Measurements from ENCODE around the gene AP1S3.

The AP1S3 gene

DNA sequence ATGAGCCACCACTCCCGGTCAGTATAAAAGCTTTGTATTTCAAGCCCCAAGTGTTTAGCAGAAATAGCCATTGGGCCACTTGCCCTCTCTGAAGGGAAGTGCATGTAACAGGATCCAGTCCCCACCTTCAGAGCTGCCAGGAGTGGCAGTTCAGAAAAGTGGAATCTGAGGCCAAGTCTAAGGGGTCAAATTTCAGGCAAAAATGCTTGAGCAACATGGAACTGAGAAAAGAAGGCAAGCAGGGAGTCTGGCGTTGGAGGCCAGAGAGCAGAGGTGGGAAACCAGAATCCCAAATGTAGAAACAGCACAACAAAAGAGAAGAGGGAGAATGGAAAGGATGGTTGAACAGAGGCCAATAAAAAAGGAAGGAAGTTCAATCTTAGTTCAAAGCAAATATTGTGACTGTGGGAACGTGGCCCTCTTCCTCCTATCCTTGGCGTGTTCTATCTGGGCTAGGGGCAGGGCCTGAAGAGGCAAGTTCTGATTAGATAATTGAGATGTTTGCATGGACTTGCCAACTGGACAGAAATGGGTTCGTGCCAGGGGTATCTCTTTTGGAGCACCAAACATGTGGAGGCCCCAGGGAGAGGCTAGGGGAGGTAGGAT is 102.2 kb downstream of the AP1S3 start:
- in situ Hi-C loops (cut with HindIII; ENCODE audit: low pct_unique_long_range_greater_than_20kb, low sequenced_read_pairs) = no loop called here
- TF ChIP-seq JUND (IDR thresholded peaks at IDR 0.05; ENCODE audit: low read depth) = no peak
- no peak for DNase-seq (ENCODE audit: low read depth in 1 of 2, low spot score in 1 of 2)

DNA sequence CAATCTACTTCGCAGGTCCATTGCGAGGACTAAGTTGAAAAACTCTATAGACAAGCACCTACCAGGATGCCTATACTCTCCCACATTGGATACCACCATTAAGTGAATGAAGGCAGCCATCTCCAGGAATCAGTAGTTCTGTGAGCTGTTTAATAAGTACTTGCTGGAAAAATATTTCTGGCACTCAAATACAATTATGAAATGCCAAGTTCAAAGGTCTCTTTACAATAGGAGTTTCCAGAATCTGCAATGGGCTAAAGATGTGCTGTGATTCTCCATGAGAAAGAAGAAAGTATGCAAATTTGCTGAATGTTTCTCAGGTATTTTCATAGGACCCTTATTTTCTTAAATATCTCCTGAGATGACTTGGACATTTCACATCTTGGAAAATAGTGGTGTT is 103.0 kb downstream of the AP1S3 start:
- in situ Hi-C loops (cut with HindIII; ENCODE audit: low pct_unique_long_range_greater_than_20kb, low sequenced_read_pairs) = no loop called here
- no peak for TF ChIP-seq JUND (IDR thresholded peaks at IDR 0.05; ENCODE audit: low read depth)
- no peak for DNase-seq (ENCODE audit: low read depth in 1 of 2, low spot score in 1 of 2)

DNA sequence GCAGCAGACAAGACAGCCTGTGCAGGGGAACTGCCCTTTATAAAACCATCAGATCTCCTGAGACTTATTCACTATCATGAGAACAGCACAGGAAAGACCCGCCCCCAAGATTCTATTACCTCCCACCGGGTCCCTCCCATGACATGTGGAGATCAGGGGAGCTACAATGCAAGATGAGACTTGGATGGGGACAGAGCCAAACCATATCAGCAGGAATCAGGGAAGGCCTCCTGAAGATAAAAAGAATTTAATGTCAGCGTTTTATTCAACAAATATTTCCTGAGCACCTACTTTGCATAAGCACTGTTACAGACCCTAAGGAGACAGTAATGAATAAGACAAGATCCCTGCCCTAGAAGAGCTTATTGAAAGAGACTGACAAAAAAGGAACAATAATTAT is 105.0 kb downstream of the AP1S3 start:
- no peak for DNase-seq (ENCODE audit: low read depth in 1 of 2, low spot score in 1 of 2)
- in situ Hi-C loops (cut with HindIII; ENCODE audit: low pct_unique_long_range_greater_than_20kb, low sequenced_read_pairs) = no loop called here
- no peak for TF ChIP-seq JUND (IDR thresholded peaks at IDR 0.05; ENCODE audit: low read depth)

DNA sequence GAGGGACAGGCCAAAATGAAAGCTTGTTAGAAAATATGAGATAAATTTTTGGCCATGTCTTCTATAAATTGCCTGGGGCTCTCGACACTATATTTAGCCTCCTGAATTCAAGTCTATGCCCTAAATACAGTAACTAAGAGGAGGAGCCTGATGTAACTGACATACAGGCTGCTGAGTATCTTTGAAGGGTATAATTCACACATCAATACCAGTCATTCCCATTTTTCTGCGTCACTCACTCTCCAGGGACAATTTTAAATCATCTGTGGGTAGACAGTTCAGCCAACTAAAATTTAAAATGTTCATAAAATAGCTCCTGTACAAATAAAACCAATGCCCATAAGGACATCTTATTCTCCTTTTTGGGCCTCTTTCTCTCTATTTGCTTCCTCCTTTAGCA is 105.9 kb downstream of the AP1S3 start:
- no peak for DNase-seq (ENCODE audit: low read depth in 1 of 2, low spot score in 1 of 2)
- in situ Hi-C loops (cut with HindIII; ENCODE audit: low pct_unique_long_range_greater_than_20kb, low sequenced_read_pairs) = no loop called here
- no peak for TF ChIP-seq JUND (IDR thresholded peaks at IDR 0.05; ENCODE audit: low read depth)

DNA sequence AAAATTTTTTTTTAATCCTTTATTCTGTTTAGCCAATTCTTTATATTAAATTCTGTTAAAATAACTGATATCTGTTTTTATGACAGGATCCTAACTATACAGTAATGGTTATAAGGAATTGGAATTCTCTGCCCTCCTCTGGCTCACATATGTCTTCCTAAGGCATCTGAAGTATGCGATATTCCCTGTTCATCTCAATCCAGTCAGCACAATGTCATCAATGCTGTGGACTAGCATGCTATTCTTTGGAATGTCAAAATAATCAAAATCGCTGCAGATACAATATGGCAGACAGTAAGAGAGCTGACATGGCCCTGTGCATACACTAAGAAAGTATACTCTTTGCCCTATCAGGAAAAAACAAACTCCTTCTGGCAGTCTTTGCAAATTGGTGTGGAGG is 107.6 kb downstream of the AP1S3 start:
- DNase-seq (ENCODE audit: low read depth in 1 of 2, low spot score in 1 of 2) = no peak
- no peak for TF ChIP-seq JUND (IDR thresholded peaks at IDR 0.05; ENCODE audit: low read depth)
- in situ Hi-C loops (cut with HindIII; ENCODE audit: low pct_unique_long_range_greater_than_20kb, low sequenced_read_pairs) = no loop called here

DNA sequence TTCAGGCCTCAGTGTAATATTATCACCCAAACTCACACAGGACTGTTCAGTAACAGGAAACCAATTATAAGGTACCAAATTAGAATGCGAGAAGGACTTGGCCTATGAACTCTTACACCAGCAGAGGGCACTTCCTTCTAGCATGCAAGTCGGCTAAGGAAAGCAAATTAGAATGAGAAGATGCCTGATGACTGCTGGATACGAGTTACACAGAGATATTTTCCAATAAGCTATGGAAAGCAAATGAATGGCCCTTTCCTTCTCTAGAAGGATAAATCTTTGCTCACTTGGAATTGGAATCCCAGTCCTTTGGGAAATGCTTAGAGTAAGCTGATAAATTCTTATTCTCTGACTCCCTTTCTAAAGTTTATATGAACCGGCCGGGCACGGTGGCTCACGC is 109.8 kb downstream of the AP1S3 start:
- in situ Hi-C loops (cut with HindIII; ENCODE audit: low pct_unique_long_range_greater_than_20kb, low sequenced_read_pairs) = no loop called here
- no peak for TF ChIP-seq JUND (IDR thresholded peaks at IDR 0.05; ENCODE audit: low read depth)
- peak; percentile 34 to 73 for DNase-seq (ENCODE audit: low read depth in 1 of 2, low spot score in 1 of 2)

DNA sequence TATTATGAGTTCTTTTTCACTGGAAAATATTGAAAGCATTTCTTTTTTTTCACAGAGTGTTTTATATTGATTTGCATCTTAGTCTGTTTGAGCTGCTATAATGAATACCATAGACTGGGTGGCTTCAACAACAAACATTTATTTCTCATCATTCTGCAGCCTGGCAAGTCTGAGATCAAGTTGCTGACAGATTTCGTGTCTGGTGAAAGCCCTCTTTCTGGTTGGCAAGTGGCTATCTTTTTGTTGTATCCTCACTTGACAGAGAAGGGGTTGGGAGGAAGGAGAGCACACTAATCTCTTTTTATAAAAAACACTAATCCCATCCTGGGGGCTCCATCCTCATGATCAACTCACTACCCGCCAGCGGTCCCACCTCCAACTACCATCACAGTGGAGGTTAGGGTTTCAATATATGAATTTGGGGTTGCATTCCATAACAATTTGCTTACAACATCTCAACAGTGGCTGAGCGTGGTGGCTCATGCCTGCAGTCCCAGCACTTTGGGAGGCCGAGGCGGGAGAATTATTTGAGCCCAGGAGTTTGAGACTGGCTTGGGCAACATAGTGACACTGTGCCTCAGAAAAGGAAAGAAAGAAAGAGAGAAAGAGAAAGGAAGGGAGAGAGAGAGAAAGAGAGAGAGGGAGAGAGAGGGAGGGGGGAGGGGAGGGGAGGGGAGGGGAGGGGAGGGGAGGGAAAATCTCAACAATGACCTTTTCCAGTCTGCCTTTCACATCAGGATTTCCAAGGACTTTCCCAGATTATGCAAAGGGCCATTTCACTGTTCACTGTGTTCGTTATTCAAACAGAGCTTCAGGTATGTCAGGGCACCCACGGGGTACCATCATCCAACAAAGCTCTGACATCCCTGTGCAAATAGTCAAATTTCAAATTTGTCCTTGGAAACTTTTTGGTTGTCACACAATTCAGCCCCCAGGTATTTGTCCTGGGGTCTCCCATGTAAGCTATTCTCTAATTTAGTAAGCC is 111.1 kb downstream of the AP1S3 start:
- in situ Hi-C loops (cut with HindIII; ENCODE audit: low pct_unique_long_range_greater_than_20kb, low sequenced_read_pairs) = no loop called here
- TF ChIP-seq JUND (IDR thresholded peaks at IDR 0.05; ENCODE audit: low read depth) = no peak
- DNase-seq (ENCODE audit: low read depth in 1 of 2, low spot score in 1 of 2) = no peak

DNA sequence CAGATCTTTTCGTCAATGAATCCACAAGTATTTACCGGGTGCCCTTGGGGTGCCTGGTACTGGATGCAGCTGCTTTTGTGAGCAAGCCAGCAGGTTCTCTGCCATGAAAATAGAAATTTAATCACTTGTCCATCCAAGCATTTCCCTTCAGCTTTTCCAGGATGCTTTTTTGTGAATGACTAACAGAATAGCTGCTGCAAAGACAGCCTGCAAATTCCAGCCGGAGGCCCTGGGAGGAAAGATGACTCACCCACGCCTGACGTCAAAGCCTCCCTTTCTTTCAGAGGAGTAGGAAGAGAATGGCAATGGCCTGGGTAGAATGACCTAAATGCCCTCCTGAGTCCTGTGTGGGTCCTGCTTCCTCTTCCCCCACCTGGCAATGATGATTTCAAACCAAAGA is 111.9 kb downstream of the AP1S3 start:
- TF ChIP-seq JUND (IDR thresholded peaks at IDR 0.05; ENCODE audit: low read depth) = no peak
- in situ Hi-C loops (cut with HindIII; ENCODE audit: low pct_unique_long_range_greater_than_20kb, low sequenced_read_pairs) = no loop called here
- DNase-seq (ENCODE audit: low read depth in 1 of 2, low spot score in 1 of 2) = peak in 1 of 2 experiments; percentile 19

DNA sequence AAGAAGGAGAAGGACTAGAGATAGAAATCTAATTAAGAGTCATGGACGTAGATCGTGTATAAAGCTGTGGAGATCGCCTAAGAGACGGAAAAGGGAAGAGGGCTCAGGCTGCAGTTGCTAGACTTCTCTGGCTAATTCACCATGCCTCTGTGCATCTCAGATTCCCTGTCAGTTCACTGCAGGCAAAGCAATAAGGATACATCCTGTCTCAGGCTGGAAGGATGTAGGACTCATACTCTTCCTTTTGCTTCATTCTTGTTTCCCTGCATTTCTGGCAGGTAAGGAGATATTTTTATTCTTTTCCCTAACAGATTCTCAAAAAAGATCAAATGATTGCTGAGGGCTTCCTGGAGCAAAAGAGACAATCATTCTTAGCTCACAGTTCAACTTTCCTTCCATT is 112.5 kb downstream of the AP1S3 start:
- no peak for TF ChIP-seq JUND (IDR thresholded peaks at IDR 0.05; ENCODE audit: low read depth)
- in situ Hi-C loops (cut with HindIII; ENCODE audit: low pct_unique_long_range_greater_than_20kb, low sequenced_read_pairs) = no loop called here
- no peak for DNase-seq (ENCODE audit: low read depth in 1 of 2, low spot score in 1 of 2)

DNA sequence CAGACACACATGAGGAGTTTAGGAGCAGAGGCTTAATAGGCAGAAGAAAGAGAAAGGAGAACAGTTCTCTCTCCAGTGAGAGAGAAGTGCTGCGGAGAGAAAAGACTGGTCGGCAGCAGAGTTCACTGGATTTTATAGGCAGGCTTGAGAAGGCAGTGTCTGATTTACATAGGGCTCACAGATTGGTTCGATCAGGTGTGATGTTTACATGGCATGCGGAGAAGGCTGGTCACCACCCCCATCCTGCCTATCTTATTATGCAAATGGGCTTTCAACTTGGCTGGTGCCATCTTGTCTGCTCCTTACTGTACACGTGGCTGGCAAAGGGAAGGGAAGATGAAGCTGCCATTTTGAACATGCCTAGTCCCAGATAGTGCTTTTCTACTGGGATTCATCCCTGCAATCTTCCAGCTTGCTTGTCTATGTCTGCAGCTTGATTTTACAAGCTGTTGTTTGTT is 113.4 kb downstream of the AP1S3 start:
- no peak for TF ChIP-seq JUND (IDR thresholded peaks at IDR 0.05; ENCODE audit: low read depth)
- in situ Hi-C loops (cut with HindIII; ENCODE audit: low pct_unique_long_range_greater_than_20kb, low sequenced_read_pairs) = no loop called here
- peak in 1 of 2 experiments; percentile 90 for DNase-seq (ENCODE audit: low read depth in 1 of 2, low spot score in 1 of 2)

DNA sequence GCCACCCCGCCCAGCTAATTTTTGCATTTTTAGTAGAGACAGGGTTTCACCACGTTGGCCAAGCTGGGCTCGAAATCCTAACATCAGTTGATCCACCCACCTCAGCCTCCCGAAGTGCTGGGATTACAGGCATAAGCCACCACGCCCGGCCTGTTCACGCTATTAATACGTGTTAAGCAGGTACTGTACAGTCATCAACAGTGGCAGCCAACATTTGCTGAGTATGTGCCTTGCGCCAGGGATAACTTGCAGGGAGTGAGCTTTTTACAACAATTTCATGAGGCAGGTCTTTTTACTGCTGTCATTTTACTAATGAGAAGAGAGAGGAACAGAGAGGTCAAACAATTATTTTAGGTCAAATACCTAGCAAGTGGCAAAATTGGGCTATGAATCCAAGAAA is 115.2 kb downstream of the AP1S3 start:
- in situ Hi-C loops (cut with HindIII; ENCODE audit: low pct_unique_long_range_greater_than_20kb, low sequenced_read_pairs) = no loop called here
- DNase-seq (ENCODE audit: low read depth in 1 of 2, low spot score in 1 of 2) = no peak
- no peak for TF ChIP-seq JUND (IDR thresholded peaks at IDR 0.05; ENCODE audit: low read depth)

DNA sequence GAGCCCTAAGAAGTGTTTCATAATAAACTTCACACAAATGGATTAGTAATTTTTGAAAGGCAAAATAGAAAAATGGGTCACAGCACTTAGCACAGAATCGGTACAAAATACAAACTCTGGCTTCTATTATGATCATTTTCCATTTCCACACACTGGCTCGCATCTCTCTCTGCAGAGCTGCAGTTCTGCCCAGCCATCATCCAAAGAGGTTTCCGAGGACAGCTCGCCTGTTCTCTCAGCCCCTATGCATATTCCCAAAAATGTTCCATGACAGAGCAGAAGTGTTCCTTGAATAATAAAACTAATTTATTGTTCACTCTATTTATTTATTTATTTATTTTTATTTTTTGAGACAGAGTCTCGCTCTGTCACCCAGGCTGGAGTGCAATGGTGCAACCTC is 115.6 kb downstream of the AP1S3 start:
- in situ Hi-C loops (cut with HindIII; ENCODE audit: low pct_unique_long_range_greater_than_20kb, low sequenced_read_pairs) = no loop called here
- no peak for DNase-seq (ENCODE audit: low read depth in 1 of 2, low spot score in 1 of 2)
- no peak for TF ChIP-seq JUND (IDR thresholded peaks at IDR 0.05; ENCODE audit: low read depth)

DNA sequence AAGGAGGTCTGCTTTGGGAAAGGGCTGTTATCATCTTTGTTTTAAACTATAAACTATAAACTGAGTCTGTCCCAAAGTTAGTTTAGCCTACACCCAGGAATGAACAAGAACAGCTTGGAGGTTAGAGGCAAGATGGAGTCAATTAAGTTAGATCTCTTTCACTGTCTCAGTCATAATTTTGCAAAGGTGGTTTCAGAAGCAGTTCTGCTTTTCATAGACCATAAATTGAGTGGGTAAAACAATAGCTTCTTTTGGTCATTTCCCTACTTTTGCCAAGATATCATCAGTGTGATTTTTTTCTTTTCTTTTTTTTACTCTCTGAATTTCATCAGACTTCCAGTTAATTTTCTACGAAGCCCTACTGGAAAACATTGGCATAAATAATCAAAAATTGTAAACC is 117.0 kb downstream of the AP1S3 start:
- no peak for TF ChIP-seq JUND (IDR thresholded peaks at IDR 0.05; ENCODE audit: low read depth)
- in situ Hi-C loops (cut with HindIII; ENCODE audit: low pct_unique_long_range_greater_than_20kb, low sequenced_read_pairs) = no loop called here

More for the DNA sequence above, 117.0 kb downstream of the AP1S3 start:
- DNase-seq (ENCODE audit: low read depth in 1 of 2, low spot score in 1 of 2) = no peak

Data from T47D (cell line).